Measurements from ENCODE around the gene FRMD4B. TPM values are rescaled to one million over a fixed set of nuclear protein-coding genes. Genes with fewer than 3 reads are reported as not detected.

The FRMD4B gene
- polyA plus RNA-seq, 5 donors = 52.6 to 80.2 (median 73.4) TPM

DNA sequence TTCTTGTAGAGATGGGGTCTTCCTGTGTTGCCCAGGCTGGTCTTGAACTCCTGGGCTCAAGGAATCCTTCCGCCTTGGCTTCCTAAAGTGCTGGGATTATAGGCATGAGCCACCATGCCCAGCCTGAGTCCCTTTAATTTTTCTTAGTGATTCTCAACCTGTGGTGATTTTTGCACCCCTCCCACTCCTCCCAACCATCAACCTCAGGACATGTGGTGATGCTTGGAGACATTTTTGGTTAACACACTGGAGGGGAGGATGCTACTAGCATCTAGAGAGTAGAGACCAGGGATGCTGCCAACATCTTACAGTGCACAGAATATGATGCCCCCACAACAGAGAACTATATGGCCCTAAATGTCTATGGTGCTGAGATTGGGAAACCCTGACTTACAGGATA, 180.5 kb downstream of the FRMD4B start:
- DNase-seq = no peak

DNA sequence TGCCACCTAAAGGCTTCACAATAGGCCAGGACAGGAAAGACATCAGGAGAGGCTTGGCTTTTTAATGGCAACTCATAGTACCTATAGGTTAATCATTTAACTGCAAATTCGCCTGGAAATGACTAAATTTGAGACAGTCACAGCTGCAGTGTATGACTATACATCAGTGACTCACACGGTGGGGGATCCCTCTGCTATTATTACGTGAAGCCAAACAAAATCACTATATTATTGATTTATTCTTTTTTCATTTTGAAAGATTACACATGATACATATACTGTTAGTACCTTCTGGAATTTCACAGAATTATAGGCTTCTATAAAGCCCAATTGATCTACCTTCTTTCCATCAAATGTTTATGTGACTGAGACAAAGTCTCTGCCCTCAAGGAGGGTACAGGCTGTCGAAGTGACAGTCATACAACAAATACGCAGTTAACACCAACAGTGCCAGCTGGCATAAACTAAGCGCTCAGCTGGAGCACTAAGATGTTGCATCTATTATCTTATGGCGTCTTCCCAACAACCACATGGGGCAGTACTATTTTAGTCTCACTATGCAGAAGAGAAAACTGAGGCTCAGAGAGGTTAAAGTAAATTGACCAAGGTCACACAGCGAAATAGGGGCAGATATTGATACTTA, 181.5 kb downstream of the FRMD4B start:
- no peak for DNase-seq

- no peak for DNase-seq
These were observed 182.1 kb downstream of the FRMD4B start for GRCh38 chr3:69203631-69204314.

DNA sequence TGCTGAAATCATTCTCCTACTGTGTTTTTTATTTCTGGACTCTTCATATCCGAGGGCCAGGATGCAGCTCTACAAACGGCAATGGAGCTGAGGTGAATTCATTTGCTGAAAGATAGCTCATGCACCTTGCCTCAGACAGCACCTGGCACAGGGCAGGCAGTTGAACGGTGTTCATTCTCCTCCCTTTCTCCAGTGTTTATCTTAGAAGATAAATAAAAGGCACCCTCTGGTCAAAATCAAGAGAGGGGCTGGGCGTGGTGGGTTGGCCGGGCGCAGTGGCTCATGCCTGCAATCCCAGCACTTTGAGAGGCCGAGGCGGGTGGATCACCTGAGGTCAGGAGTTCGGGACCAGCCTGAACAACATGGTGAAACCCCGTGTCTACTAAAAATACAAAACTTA, 184.2 kb downstream of the FRMD4B start:
- DNase-seq = no peak

GRCh38 chr3:69200384-69201068, 185.4 kb downstream of the FRMD4B start:
- peak; percentile 40 to 51 for DNase-seq

DNA sequence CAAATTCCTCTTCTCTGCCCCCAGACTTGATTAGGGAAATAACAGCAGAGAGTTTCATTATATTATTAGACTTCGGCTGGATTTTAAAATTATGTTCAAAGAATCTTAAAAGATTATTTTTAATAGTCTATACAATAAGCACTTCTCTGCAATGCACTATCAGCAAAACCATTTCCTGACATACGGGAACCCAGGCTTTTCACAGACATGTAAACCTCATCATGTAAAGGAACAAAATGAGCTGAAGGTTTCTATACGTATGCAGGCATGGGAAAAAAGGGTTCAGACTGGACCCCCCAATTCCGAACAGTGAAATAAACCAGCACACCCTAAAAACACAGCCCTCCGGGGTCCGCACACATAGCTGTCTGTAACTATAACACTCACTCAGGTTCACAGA, 185.9 kb downstream of the FRMD4B start:
- no peak for DNase-seq

DNA sequence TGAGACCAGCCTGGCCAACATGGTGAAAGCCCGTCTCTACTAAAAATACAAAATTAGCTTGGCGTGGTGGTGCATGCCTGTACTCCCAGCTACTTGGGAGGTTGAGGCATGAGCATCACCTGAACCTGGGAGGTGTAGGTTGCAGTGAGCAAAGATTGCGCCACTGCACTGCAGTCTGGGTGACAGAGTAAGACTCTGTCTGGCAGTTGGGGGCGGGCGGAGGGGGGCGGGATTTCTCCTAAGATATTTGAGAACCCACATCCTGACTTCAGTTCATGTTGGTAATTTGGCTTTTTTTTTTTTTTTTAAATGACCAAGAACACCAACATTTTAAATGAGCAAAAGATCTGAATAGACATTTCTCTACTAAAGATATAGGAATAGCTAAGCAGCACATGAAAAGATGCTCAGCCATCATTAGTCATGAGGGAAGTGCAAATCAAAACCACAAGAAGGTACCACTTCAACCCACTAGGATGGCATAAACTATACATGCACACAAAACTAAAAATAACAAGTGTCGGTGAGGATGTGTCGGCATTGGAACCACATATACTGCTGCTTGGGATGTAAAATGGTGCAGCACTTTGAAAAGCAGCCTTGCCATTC, 187.9 kb downstream of the FRMD4B start:
- no peak for DNase-seq

- DNase-seq = no peak
These were observed 188.4 kb downstream of the FRMD4B start for GRCh38 chr3:69197455-69197854.

GRCh38 chr3:69196876-69197275, 189.0 kb downstream of the FRMD4B start:
- no peak for DNase-seq

- DNase-seq = no peak
These were observed 191.3 kb downstream of the FRMD4B start for GRCh38 chr3:69194431-69195165.

DNA sequence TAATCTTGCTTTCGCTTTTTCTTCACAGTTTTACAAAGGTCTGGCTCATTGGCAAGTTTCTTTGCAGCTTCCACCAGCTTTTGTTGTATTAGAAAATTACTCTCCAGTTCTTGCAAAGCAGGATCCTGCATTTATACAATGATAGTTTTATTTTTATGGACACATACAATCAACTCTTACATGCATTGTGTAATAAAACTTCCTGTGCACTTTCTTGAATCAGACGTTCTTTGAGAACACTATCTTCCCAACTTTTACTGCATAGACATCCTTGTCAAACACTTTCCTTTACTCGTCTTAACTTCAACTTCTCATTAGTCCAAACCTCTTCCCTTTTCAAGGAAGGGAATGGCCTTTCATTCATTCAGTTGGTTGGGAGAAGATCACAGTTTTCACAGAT, 192.1 kb downstream of the FRMD4B start:
- DNase-seq = no peak

GRCh38 chr3:69191516-69191915, 194.4 kb downstream of the FRMD4B start:
- no peak for DNase-seq

GRCh38 chr3:69189487-69189886, 196.4 kb downstream of the FRMD4B start:
- DNase-seq = no peak

DNA sequence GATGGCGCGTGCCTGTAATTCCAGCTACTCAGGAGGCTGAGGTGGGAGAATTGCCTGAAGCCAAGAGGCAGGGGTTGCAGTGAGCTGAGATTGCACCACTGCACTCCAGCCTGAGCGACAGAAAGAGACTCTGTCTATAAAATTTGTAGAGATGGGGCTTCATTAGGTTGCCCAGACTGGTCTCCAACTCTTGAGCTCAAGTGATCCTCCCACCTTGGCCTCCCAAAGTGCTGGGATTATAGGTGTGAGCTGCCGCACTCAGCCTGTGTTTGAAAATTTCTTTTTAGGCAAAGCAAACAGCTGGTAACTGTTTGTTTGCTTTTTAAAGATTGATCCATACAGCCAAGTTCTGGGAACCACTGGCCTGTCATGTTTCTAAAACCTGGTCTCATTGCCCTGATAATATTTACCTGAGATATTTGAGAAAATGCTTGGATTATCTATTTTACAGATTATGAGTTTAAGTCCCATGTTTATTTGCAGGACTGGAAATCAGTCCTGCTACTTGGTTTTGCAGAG, 199.3 kb downstream of the FRMD4B start:
- DNase-seq = no peak

DNA sequence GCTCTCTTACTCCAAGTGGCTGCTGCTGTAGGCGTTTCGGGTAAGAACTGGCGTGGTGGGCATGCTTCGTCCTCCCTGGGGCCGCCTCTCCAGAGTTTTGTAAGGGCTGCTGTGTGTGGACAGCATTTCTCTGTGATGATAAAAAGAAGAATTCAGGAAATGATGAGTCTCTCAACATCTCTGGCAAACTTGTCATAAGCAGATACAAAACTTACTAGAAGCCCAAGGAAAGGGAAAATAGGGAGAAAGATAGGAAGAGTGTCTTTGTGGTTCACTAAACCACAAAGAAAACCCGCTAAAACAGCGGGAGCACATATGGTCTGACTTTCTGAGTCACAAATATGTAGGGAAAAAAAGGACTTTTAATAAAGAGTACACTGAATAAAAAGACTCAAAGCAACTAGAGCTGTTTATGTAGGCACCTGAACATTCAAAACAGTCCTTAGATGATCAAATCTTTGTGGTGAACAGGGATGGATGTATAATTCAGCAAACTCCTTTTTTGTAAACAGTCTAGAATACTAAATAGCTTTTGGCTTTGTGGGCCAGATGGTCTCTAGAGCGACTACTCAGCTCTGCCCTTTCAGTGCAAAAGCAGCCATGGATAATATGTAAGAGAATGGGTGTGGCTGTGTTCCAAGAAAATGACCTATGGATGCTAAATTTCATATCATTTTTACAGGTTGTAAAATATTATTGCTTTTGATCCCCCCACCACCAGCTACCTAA, 203.1 kb downstream of the FRMD4B start:
- no peak for DNase-seq

GRCh38 chr3:69181592-69182211, 204.2 kb downstream of the FRMD4B start:
- no peak for DNase-seq

- no peak for DNase-seq
These were observed 204.9 kb downstream of the FRMD4B start for GRCh38 chr3:69180869-69181591.

- DNase-seq = no peak
These were observed 206.0 kb downstream of the FRMD4B start for GRCh38 chr3:69179740-69180372.
